Left renal cortex interstitium (tissue), 4 donors: ENCODE results near the gene CALM3. TPM values are rescaled to one million over a fixed set of nuclear protein-coding genes. Genes with fewer than 3 reads are reported as not detected.
"Not testable (repeated sequence)": the region's sequence is repeated elsewhere in the genome, so short reads cannot be mapped to it uniquely, and the experiment has no call there.

Experiments used
- DNase-seq, 4 donors: peaks; one replicate each; pipeline ENCODE4 v3.0.0-alpha.2; 2013; ENCODE audit warnings: low read depth in 4 of 4, low spot score in 2 of 4, missing footprints in 1 of 4
- polyA plus RNA-seq, 4 donors: library from polyadenylated mRNA; unstranded; fragments of 120-200 nt; gene quantifications; one replicate each; pipeline ENCODE4 v1.2.1, GENCODE V29; 2013; ENCODE audit not compliant: insufficient read length in 4 of 4

CALM3 gene
- polyA plus RNA-seq = 100 to 1,000 TPM; 405 to 493 (median 431) TPM

- no peak for DNase-seq
Measured at GRCh38 chr19:46601318-46602224, at the start of gene CALM3. Gene CALM3, plus strand, starts transcription at chr19:46601330. Its CDS starts 105 bp downstream, at chr19:46601435.

GRCh38 chr19:46552891-46553290 lies 48.2 kb upstream of the CALM3 start:
- no peak for DNase-seq

GRCh38 chr19:46554161-46554560 lies 47.0 kb upstream of the CALM3 start:
- no peak for DNase-seq

GRCh38 chr19:46555628-46556280 lies 45.4 kb upstream of the CALM3 start:
- no peak for DNase-seq

- not testable (repeated sequence) for DNase-seq
Measured at GRCh38 chr19:46556471-46556870, 44.7 kb upstream of the CALM3 start.

GRCh38 chr19:46559203-46559602 lies 41.9 kb upstream of the CALM3 start:
- DNase-seq = no peak

GRCh38 chr19:46559675-46560074 lies 41.5 kb upstream of the CALM3 start:
- not testable (repeated sequence) for DNase-seq

- DNase-seq = no peak
Measured at GRCh38 chr19:46564701-46565100, 36.4 kb upstream of the CALM3 start.

- no peak for DNase-seq
Measured at GRCh38 chr19:46571495-46571894, 29.6 kb upstream of the CALM3 start.

- DNase-seq = no peak
Measured at GRCh38 chr19:46573679-46574498, 27.2 kb upstream of the CALM3 start.

- DNase-seq = no peak
Measured at GRCh38 chr19:46574533-46574932, 26.6 kb upstream of the CALM3 start.

- no peak for DNase-seq
Measured at GRCh38 chr19:46578450-46578849, 22.7 kb upstream of the CALM3 start.

GRCh38 chr19:46579361-46579879 lies 21.7 kb upstream of the CALM3 start:
- DNase-seq = no peak

GRCh38 chr19:46580247-46580646 lies 20.9 kb upstream of the CALM3 start:
- no peak for DNase-seq

- no peak for DNase-seq
Measured at GRCh38 chr19:46585539-46585938, 15.6 kb upstream of the CALM3 start.

GRCh38 chr19:46586294-46586693 lies 14.8 kb upstream of the CALM3 start:
- no peak for DNase-seq

- no peak for DNase-seq
Measured at GRCh38 chr19:46587861-46588260, 13.3 kb upstream of the CALM3 start.

GRCh38 chr19:46591254-46591653 lies 9.9 kb upstream of the CALM3 start:
- no peak for DNase-seq

- no peak for DNase-seq
Measured at GRCh38 chr19:46591870-46592269, 9.3 kb upstream of the CALM3 start.

- no peak for DNase-seq
Measured at GRCh38 chr19:46596008-46596407, 5.1 kb upstream of the CALM3 start.
